Mucosa of rectum (tissue), 2 donors: ENCODE measurements around the gene CXCL12.

Experiments used
- H3K27ac ChIP-seq, 2 donors: one replicate each; pipeline ENCODE4 v1.7.0; 2013; ENCODE audit warnings: inconsistent platforms in 2 of 2, low read depth in 2 of 2, low read length in 2 of 2
- H3K27me3 ChIP-seq, 2 donors: one replicate each; pipeline ENCODE4 v1.7.0; 2013; ENCODE audit warnings: low read length in 2 of 2; ENCODE audit not compliant: control insufficient read depth in 2 of 2, insufficient read depth in 2 of 2
- H3K36me3 ChIP-seq, 2 donors: one replicate each; pipeline ENCODE4 v1.7.0; 2013; ENCODE audit warnings: low read length in 2 of 2; ENCODE audit not compliant: control insufficient read depth in 2 of 2, insufficient read depth in 2 of 2
- H3K4me1 ChIP-seq, 2 donors: one replicate each; pipeline ENCODE4 v1.7.0; 2013; ENCODE audit warnings: low read length in 2 of 2, mild to moderate bottlenecking in 1 of 2; ENCODE audit not compliant: control insufficient read depth in 2 of 2, insufficient read depth in 2 of 2
- H3K4me3 ChIP-seq, 2 donors: one replicate each; pipeline ENCODE4 v1.7.0; 2013; ENCODE audit warnings: low read length in 2 of 2
- H3K9ac ChIP-seq, 2 donors: one replicate each; pipeline ENCODE4 v1.7.0; 2013; ENCODE audit warnings: low read length in 2 of 2, low read depth in 1 of 2, mild to moderate bottlenecking in 1 of 2
- H3K9me3 ChIP-seq, 2 donors: one replicate each; pipeline ENCODE4 v1.7.0; 2013; ENCODE audit warnings: low read length in 2 of 2; ENCODE audit not compliant: control insufficient read depth in 2 of 2
- donor health status: healthy.
- donor health status: Normal muscosa, but diverticular disease.

Gene CXCL12

DNA sequence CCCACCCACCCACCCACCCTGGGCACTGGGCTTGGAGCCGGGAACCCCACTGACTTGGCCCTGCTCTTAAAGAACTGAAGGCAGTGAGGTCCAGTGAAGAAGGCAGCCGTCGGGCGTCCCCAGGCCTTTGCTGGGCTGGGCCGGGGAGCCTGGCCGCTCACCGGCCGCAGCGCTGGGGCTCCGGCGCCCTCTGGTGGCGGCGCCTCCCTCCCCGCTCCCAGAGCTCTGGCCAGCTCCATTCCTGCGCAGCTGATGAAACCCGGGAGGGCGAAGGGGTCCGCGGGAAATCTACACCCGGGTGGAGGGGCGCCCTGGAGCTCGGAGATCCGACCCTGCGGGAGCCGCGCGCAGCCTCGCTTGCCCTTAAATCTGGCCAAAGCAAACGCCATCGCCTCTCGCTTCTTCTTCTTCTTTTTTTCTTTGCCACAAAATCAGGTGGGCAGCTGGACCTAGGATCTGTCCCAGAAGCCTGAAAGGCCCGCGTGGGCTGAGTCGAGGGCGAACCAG is 1.7 kb upstream of the CXCL12 start:
- no peak overlapping the region for H3K4me3 ChIP-seq
- H3K9ac ChIP-seq: no peak overlapping the region
- H3K27ac ChIP-seq: no peak overlapping the region
- H3K36me3 ChIP-seq: no peaks in the 10 kb centered on the region
- no peaks in the 10 kb centered on the region for H3K9me3 ChIP-seq
- H3K4me1 ChIP-seq: peaks cover 0 to 2% of the 10 kb centered on the region in 2 donors
- peaks cover 5 to 10% of the 10 kb centered on the region in 2 donors for H3K27me3 ChIP-seq

DNA sequence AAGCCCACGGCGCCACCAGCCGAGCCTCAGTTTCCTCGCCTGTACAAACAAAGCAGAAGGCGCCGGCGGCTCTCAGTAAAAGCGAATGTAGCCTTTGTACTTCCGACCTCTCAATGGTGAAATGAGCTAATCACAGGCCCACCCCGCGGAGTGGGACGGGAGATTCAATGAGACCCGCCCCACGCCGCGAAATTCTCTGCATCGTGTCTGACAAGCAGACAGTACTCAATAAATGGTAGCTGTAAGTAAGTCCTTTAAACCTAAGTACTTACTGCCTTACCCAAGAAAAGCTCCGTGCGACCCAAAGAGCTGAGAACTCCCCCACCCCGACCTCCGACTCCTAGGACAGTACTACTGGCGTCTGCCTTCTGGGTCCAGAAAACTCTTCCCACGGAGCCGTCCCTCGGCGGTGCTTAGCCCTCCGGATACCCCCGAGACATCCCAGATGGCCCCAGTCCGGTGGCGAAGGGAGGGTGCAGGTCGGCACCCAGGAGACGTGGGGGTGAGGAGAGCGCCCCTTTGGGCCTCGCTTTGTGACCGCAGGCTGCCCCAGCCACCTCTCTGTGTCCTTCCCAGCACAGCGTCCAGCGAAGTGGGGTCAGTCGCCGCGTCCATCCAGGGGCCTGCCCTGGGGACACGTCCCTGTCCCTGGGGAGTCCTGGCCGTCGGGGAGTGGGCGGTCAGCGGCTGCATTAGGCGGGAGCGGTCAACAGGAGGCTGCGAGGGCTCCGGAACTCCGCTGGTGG is 972 bp upstream of the CXCL12 start:
- Histone ChIP-seq H3K4me1 (peaks cover 0 to 2% of the 10 kb centered on the region in 2 donors), H3K4me3 (peak overlapping the region; percentile 37 to 43), H3K9ac (peak overlapping the region in 1 of 2 donors; percentile 17), H3K27me3 (peaks cover 5 to 10% of the 10 kb centered on the region in 2 donors), H3K9me3 (no peaks in the 10 kb centered on the region), H3K36me3 (no peaks in the 10 kb centered on the region), H3K27ac (peak overlapping the region in 1 of 2 donors; percentile 23)

DNA sequence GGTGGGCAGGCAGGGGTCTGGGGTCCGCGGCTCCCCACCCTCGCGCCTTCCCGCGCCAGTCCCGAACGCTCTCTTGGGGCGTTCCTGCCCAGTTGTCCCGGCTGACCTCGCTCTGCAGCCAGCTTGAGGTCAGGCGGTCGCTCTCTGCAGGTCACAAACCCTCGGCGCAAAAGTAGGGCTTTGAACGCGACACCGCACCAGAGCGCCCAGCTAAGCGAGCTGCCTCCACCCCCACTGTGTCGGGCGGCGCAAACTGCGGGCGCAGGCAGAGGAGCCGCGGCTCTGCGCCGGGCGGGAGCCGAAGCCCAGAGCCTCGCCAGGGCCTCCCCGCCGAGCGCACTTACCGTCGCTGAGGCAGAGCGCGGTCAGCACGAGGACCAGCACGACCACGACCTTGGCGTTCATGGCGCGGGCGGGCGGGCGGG is 284 bp downstream of the CXCL12 start:
- Histone ChIP-seq H3K36me3 (no peaks in the 10 kb centered on the region), H3K9ac (peak overlapping the region in 1 of 2 donors; percentile 54), H3K4me1 (peaks cover 0 to 2% of the 10 kb centered on the region in 2 donors), H3K27me3 (peaks cover 5 to 10% of the 10 kb centered on the region in 2 donors), H3K9me3 (no peaks in the 10 kb centered on the region), H3K27ac (peak overlapping the region; percentile 13 to 56), H3K4me3 (peak overlapping the region; percentile 66 to 67)

DNA sequence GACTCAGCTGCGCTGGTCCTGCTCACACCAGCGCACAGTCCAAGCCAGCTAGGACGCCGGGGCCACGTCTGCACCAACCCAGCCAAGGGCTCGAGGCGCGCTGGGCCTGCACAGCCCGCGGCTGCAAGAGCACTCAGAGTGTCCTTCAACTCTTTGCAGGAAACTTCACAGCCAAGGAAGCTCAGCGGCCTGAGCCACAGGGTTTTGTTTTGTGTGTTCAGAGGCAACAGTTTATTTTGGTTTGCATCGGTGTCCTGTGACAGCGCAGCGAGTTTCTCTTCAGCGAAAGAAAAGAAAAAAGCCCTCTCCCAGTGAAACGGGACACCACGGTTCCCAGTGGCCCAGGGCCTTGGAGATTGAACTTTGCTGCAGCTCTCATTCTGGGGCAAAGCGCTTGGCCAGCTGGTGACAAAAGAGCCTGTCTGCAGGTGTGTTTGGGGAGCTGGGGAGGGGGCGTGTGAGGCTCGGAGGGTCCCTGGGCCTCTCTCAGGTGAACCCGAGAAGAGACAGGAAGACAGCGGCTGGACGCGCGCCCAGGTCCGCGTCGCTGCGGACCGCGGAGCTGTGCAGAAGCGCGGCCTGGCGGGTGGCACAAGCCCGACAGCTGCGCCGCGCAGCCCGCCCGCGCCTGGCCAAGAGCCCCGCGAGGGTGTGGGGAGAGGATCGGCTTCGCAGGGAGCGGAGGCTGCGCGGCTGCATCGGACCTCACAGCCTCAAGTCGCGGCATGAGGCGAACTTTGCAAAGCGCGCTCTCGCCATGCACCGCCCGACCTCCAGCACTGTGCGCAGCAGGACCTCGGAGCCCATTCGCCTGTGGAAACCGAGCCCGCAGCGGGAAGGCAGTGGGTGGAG is 922 bp downstream of the CXCL12 start:
- Histone ChIP-seq H3K36me3 (no peaks in the 10 kb centered on the region), H3K4me1 (peaks cover 0 to 2% of the 10 kb centered on the region in 2 donors), H3K4me3 (peak overlapping the region; percentile 66 to 67), H3K27me3 (peaks cover 5 to 10% of the 10 kb centered on the region in 2 donors), H3K9me3 (no peaks in the 10 kb centered on the region), H3K27ac (peak overlapping the region; percentile 13 to 56), H3K9ac (peak overlapping the region in 1 of 2 donors; percentile 54)

DNA sequence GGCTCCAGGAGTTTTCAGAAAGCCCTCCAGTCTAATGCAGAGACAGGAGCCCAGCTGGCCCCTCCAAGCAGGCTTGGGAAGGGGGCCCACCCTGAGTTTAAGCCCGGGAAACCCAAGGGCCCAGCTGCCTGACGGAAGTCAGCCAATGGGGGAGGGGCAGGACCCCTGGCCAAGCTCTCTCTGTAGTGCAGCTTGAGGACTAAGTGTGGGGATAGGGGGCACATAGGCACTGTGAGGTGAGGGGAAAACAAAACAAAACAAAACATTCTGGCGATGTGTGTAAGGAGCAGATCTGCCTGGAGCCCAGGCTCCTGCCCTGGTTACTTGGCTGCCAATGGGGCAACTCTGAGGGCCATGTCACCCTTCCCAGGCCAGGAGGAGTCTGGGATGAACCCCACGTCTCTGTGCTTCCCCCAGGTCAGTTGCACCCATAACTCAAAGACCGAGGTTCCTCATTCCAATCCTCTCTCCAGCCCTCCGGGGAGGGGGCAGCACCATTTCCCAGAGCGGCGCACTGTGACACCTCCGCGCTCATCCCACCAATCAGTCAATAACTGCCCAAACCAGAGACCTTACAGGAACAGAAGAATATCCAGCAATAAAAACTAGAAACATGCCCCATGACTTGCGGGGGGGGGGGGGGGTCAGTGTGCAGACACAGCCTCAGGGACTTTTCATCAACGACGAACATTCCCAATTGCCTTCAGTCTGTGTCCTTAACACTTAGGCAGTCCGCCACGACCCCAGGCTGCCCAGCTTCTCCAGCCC is 1.7 kb downstream of the CXCL12 start:
- Histone ChIP-seq H3K27me3 (peaks cover 5 to 10% of the 10 kb centered on the region in 2 donors), H3K36me3 (no peaks in the 10 kb centered on the region), H3K27ac (no peak overlapping the region), H3K4me1 (peaks cover 0 to 2% of the 10 kb centered on the region in 2 donors), H3K4me3 (peak overlapping the region; percentile 58 to 67), H3K9ac (peak overlapping the region in 1 of 2 donors; percentile 26), H3K9me3 (no peaks in the 10 kb centered on the region)

DNA sequence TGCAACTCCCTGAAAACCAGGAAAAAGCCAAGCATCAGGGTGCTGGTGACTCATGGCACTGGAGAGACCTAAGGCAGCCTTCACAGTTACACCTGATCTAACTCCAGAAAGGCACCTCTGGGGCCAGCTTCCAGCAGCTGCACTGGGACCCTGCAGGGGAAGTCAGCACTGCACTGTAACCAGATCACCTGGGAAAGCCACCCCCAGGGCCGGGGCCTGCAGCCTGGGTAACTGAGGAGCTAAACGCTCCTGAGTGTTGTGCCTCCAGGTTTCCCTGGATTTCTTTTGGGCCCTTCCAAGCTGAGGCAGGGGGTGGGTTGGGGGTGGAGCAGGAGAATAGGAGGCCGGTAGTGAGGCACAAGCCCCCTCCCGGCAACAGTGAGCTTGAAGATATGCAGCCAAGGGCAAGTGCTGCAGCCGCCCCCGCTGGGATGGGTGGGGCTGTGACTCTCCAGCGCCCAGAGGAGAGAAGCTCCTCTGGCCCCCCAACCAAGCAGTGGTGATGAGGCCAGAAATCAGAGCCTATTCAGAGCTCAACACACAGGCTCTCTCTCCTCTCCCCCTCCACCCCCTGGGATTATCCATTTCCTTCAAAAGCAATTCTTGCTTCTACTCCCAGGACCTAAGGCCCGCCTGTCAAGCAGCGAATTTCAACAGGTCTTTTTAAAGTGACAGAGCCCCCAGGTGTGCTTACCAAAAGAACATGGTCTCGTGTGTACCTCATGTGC is 2.6 kb downstream of the CXCL12 start:
- Histone ChIP-seq H3K9ac (peak overlapping the region in 1 of 2 donors; percentile 26), H3K36me3 (no peaks in the 10 kb centered on the region)

DNA sequence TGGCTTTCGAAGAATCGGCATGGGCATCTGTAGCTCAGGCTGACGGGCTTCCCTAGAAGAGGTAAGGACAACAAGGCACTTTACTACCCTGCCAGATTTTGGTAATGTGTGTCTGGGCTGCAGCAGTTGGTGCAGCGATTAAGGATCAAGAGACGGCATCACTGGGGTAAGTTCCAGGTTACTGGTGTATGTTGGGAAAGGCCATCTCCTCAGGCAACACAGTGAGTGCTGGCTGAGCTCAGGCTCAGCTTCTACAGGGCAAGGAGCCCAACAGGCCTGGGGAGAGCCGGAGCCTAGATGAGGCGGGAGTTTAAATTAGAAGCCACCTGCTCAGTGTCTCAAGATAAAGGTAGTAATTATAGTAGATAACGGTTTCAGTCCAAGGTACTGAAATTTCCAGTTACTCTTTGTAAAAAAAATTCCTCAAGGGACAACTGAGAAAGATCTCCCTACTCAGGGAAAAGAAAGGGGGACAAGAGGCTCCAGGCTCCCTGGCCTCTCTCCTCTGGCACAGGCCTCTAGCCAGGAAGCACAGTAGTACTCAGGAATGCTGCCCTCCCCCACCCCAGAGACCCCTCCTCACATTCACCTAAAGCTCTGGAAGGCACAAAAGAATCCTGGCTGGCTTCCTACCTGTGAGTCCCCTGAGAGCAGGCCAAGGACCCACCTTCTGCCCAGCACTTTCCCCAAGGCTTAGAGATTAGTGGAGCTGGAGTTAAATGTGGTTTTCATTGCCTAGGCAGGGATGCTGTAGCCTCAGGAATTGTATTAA is 3.9 kb downstream of the CXCL12 start:
- Histone ChIP-seq H3K27me3 (peaks cover 5 to 7% of the 10 kb centered on the region in 2 donors), H3K36me3 (no peaks in the 10 kb centered on the region), H3K4me1 (peaks cover 0 to 2% of the 10 kb centered on the region in 2 donors), H3K9ac (no peak overlapping the region), H3K4me3 (no peak overlapping the region), H3K9me3 (no peaks in the 10 kb centered on the region), H3K27ac (no peak overlapping the region)

More for the DNA sequence above, 2.6 kb downstream of the CXCL12 start:
- Histone ChIP-seq H3K27me3 (peaks cover 5 to 10% of the 10 kb centered on the region in 2 donors), H3K4me3 (peak overlapping the region; percentile 33 to 67), H3K27ac (no peak overlapping the region), H3K4me1 (peaks cover 0 to 2% of the 10 kb centered on the region in 2 donors), H3K9me3 (no peaks in the 10 kb centered on the region)

DNA sequence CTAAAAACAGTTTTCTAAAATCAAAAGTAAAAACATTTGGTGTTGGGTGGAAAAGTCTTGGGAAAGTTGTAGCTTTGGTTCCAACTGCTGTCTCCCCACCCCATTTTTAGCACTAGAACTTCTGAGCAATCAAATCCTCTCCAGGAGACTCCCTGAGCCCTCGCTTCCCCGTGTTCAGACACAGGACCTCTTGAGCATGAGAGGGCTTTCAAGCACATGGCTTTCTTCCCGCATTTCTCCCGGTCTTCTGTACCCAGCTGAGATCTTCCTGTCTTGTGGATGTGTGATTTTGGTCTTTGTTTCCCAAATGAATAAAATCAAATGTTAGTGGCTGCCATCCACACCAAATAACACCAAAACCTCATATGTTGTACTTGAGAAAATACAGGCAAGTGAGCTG is 5.0 kb downstream of the CXCL12 start:
- Histone ChIP-seq H3K9ac (no peak overlapping the region), H3K9me3 (no peaks in the 10 kb centered on the region)

More for the DNA sequence above, 5.0 kb downstream of the CXCL12 start:
- Histone ChIP-seq H3K27ac (no peak overlapping the region), H3K4me3 (no peak overlapping the region), H3K36me3 (no peaks in the 10 kb centered on the region), H3K27me3 (peaks cover 0 to 3% of the 10 kb centered on the region in 2 donors), H3K4me1 (peaks cover 0 to 2% of the 10 kb centered on the region in 2 donors)
